SK-N-MC (cell line): ENCODE measurements around the gene JAKMIP1.

Source experiments
- EZH2 ChIP-seq: fragments of 200-600 bp; sonication (generic); IDR thresholded peaks from one replicate; pipeline ENCODE4 v1.6.1; 2017; ENCODE audit warnings: antibody characterized with exemption
- FOXP2 ChIP-seq: optimal IDR thresholded peaks from 2 replicates; pipeline ENCODE3; 2011; ENCODE audit warnings: mild to moderate bottlenecking, moderate library complexity; ENCODE audit not compliant: insufficient read depth; ENCODE audit errors: extremely low read length, control extremely low read depth
- POLR2AphosphoS5 ChIP-seq: IDR thresholded peaks from 2 replicates; pipeline ENCODE4 v1.6.1; 2012; ENCODE audit warnings: mild to moderate bottlenecking, low read depth, low read length, borderline replicate concordance

- TF ChIP-seq EZH2: no peak
- no peak for TF ChIP-seq POLR2AphosphoS5
- no peak for TF ChIP-seq FOXP2
These were observed 6.5 kb upstream of the JAKMIP1 start for GRCh38 chr4:6206771-6207290.
